Measurements from ENCODE around the gene ESM1. TPM values are rescaled to one million over a fixed set of nuclear protein-coding genes. Genes with fewer than 3 reads are reported as not detected.
A peak's percentile ranks its signal among the peaks of the same experiment; 100 is the strongest.
"Not testable (repeated sequence)": the region's sequence is repeated elsewhere in the genome, so short reads cannot be mapped to it uniquely, and the experiment has no call there.

Gene ESM1
- total RNA-seq, 2 experiments from 2014 or later: not detected

DNA sequence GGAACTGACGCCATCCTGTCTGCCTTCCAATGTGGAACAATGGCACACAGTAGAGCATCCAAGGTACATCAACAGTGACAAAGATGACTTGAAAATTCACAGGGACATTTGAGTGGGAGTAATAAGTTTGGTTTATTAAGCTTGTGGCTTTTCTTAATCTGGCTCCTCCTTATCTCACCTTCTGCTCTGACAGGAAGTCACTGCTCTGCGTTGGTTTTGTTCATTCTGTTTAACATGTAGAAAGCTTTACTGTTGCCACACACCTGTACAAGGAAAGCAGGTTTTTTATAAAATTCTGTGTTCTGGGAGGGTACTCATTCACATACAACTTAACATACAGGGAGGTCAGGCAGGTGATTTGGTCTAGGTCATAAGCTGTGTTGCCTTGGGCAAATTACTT, 37.1 kb upstream of the ESM1 start:
- Histone ChIP-seq H3K4me1 (ENCODE audit: insufficient read depth, low read length) (peaks cover 31% of the 10 kb centered on the region), H3K9me3 (ENCODE audit: control insufficient read depth in 1 of 2, insufficient read depth in 1 of 2, low read length in 2 of 2) (no peaks in the 10 kb centered on the region), H3K27me3 (ENCODE audit: control insufficient read depth in 1 of 2, insufficient read depth in 2 of 2, low read length in 2 of 2) (no peaks in the 10 kb centered on the region), H3K27ac (ENCODE audit: low read depth in 1 of 2, low read length in 2 of 2) (peak overlapping the region in 1 of 2 donors; percentile 18), H3K36me3 (ENCODE audit: insufficient read depth, low read length) (no peaks in the 10 kb centered on the region), H3K4me3 (ENCODE audit: low read length) (no peak overlapping the region)
- DNase-seq: peak in 4 of 14 experiments; percentile 7 to 74 (median 38)
- TF ChIP-seq, protein P1, sequence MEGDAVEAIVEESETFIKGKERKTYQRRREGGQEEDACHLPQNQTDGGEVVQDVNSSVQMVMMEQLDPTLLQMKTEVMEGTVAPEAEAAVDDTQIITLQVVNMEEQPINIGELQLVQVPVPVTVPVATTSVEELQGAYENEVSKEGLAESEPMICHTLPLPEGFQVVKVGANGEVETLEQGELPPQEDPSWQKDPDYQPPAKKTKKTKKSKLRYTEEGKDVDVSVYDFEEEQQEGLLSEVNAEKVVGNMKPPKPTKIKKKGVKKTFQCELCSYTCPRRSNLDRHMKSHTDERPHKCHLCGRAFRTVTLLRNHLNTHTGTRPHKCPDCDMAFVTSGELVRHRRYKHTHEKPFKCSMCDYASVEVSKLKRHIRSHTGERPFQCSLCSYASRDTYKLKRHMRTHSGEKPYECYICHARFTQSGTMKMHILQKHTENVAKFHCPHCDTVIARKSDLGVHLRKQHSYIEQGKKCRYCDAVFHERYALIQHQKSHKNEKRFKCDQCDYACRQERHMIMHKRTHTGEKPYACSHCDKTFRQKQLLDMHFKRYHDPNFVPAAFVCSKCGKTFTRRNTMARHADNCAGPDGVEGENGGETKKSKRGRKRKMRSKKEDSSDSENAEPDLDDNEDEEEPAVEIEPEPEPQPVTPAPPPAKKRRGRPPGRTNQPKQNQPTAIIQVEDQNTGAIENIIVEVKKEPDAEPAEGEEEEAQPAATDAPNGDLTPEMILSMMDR (IDR thresholded peaks at IDR 0.05): no peak
- Mint-ChIP-seq H3K27me3 (no peaks in the 10 kb centered on the region), H3K4me1 (ENCODE audit: low read depth) (peaks cover 69% of the 10 kb centered on the region), H3K9me3 (no peaks in the 10 kb centered on the region), H3K4me3 (peak overlapping the region; percentile 21), H3K36me3 (ENCODE audit: low read depth) (no peaks in the 10 kb centered on the region), H3K27ac (no peak overlapping the region)
- ChIA-PET CTCF (no interaction called here), POLR2A (interaction anchor here (0.9 to 3.5 kb wide), 7 partner anchors 8 to 79 kb away, joined by 3 to 22 read pairs (median 3); no protein-coding TSS in a partner anchor)
- peak; percentile 60 for ATAC-seq (ENCODE audit: poor library complexity)
- intact Hi-C loops (cut with DNase I, micrococcal nuclease): loop anchor here in 1 of 2 experiments (5.0 kb wide), 1 partner anchor 50 kb away; no protein-coding TSS in a partner anchor

DNA sequence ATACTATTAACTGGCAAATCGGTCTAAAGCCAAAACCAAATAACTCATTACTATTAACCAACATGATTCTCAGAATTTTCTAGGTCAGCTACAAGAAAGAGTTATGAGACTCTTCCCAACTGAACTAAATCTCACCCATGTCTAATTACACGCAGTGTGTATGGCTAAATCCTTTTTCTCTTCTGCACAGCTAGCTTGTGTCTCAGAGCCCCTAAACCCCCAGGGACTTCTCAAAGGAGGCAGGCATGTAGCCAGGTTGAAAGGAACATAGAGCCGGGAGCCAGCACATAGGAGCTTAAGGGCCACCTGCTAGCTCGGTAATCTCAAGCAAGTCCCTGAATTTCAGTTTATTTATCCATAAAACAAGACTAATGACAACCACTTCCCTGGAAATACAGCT, 36.4 kb upstream of the ESM1 start:
- ChIA-PET POLR2A (interaction anchor here (1.0 to 3.5 kb wide), 5 partner anchors 9 to 75 kb away, joined by 3 to 22 read pairs (median 5); no protein-coding TSS in a partner anchor), CTCF (no interaction called here)
- H3K27me3 ChIP-seq (ENCODE audit: control insufficient read depth in 1 of 2, insufficient read depth in 2 of 2, low read length in 2 of 2): no peaks in the 10 kb centered on the region
- H3K27ac Mint-ChIP-seq: no peak overlapping the region
- H3K36me3 Mint-ChIP-seq (ENCODE audit: low read depth): no peaks in the 10 kb centered on the region
- no peak for ATAC-seq (ENCODE audit: poor library complexity)
- H3K9me3 Mint-ChIP-seq: no peaks in the 10 kb centered on the region
- peaks cover 62% of the 10 kb centered on the region for H3K4me1 Mint-ChIP-seq (ENCODE audit: low read depth)
- intact Hi-C loops (cut with DNase I, micrococcal nuclease): loop anchor here in 1 of 2 experiments (5.0 kb wide), 1 partner anchor 50 kb away; no protein-coding TSS in a partner anchor
- TF ChIP-seq, protein P1 (IDR thresholded peaks at IDR 0.05): no peak
- no peaks in the 10 kb centered on the region for H3K27me3 Mint-ChIP-seq
- H3K36me3 ChIP-seq (ENCODE audit: insufficient read depth, low read length): no peaks in the 10 kb centered on the region
- H3K9me3 ChIP-seq (ENCODE audit: control insufficient read depth in 1 of 2, insufficient read depth in 1 of 2, low read length in 2 of 2): no peaks in the 10 kb centered on the region
- no peak overlapping the region for H3K4me3 ChIP-seq (ENCODE audit: low read length)
- H3K27ac ChIP-seq (ENCODE audit: low read depth in 1 of 2, low read length in 2 of 2): peak overlapping the region in 1 of 2 donors; percentile 10
- H3K4me1 ChIP-seq (ENCODE audit: insufficient read depth, low read length): peaks cover 25% of the 10 kb centered on the region
- no peak for DNase-seq
- no peak overlapping the region for H3K4me3 Mint-ChIP-seq

DNA sequence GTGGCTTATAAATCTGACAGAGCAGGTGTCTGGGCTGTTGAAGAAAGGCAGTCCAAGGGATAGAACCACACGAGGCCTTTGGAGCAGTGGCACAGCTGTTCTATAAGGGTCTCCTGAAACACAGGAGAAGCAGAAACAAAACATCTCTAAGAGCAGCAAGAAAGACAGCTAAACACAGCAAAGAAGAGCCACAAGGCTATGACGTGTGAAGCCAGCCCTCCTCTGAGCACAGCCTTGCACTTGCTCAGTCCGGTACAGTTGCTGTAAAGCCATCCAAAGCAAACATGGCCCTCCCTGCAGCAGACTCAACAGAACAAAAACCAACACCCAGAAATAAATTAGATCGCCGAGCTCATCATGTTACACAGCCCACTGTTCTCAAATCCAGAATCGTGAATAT, 36.0 kb upstream of the ESM1 start:
- Histone ChIP-seq H3K9me3 (ENCODE audit: control insufficient read depth in 1 of 2, insufficient read depth in 1 of 2, low read length in 2 of 2) (no peaks in the 10 kb centered on the region), H3K4me1 (ENCODE audit: insufficient read depth, low read length) (peaks cover 21% of the 10 kb centered on the region), H3K27ac (ENCODE audit: low read depth in 1 of 2, low read length in 2 of 2) (peak overlapping the region in 1 of 2 donors; percentile 10), H3K4me3 (ENCODE audit: low read length) (no peak overlapping the region), H3K36me3 (ENCODE audit: insufficient read depth, low read length) (no peaks in the 10 kb centered on the region), H3K27me3 (ENCODE audit: control insufficient read depth in 1 of 2, insufficient read depth in 2 of 2, low read length in 2 of 2) (no peaks in the 10 kb centered on the region)
- TF ChIP-seq, protein P1 (IDR thresholded peaks at IDR 0.05): no peak
- DNase-seq: no peak
- intact Hi-C loops (cut with DNase I, micrococcal nuclease): loop anchor here in 1 of 2 experiments (5.0 kb wide), 1 partner anchor 51 kb away; no protein-coding TSS in a partner anchor
- Mint-ChIP-seq H3K36me3 (ENCODE audit: low read depth) (no peaks in the 10 kb centered on the region), H3K27me3 (no peaks in the 10 kb centered on the region), H3K4me1 (ENCODE audit: low read depth) (peaks cover 58% of the 10 kb centered on the region), H3K4me3 (no peak overlapping the region), H3K9me3 (no peaks in the 10 kb centered on the region), H3K27ac (no peak overlapping the region)
- POLR2A ChIA-PET: interaction anchor here (0.9 to 3.5 kb wide), 4 partner anchors 16 to 87 kb away, joined by 4 to 22 read pairs (median 9); no protein-coding TSS in a partner anchor
- no peak for ATAC-seq (ENCODE audit: poor library complexity)
- CTCF ChIA-PET: interaction anchor here (0.7 kb wide), 1 partner anchor 125 kb away, joined by 3 read pairs; no protein-coding TSS in a partner anchor

DNA sequence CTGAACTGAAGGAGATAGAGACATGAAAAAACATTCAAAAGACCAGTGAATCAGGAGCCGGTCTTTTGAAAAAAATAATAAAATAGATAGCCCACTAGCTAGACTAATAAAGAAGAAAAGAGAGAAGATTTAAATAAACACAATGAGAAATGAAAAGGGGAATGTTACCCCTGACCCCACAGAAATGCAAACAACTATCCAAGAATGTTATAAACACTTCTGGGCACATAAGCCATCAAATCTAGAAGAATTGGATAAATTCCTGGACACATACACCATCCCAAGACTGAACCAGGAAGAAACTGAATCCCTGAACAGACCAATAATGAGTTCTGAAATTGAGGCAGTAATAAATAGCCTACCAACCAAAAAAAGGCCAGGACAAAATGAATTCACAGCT, 24.8 kb upstream of the ESM1 start:
- H3K36me3 ChIP-seq (ENCODE audit: insufficient read depth, low read length); ATAC-seq (ENCODE audit: poor library complexity); H3K4me1 Mint-ChIP-seq (ENCODE audit: low read depth); H3K4me3 ChIP-seq (ENCODE audit: low read length); DNase-seq; POLR2A ChIA-PET; H3K27me3 Mint-ChIP-seq; H3K9me3 Mint-ChIP-seq; intact Hi-C loops (cut with DNase I, micrococcal nuclease); H3K27ac ChIP-seq (ENCODE audit: low read depth in 1 of 2, low read length in 2 of 2); H3K4me3 Mint-ChIP-seq; H3K27ac Mint-ChIP-seq; H3K27me3 ChIP-seq (ENCODE audit: control insufficient read depth in 1 of 2, insufficient read depth in 2 of 2, low read length in 2 of 2): not testable (repeated sequence)
- H3K36me3 Mint-ChIP-seq (ENCODE audit: low read depth): peaks cover 15% of the 10 kb centered on the region
- CTCF ChIA-PET: interaction anchor here (0.6 kb wide), 1 partner anchor 36 kb away, joined by 3 read pairs; no protein-coding TSS in a partner anchor
- peaks cover 10% of the 10 kb centered on the region for H3K4me1 ChIP-seq (ENCODE audit: insufficient read depth, low read length)
- peaks cover 10% of the 10 kb centered on the region in 2 experiments for H3K9me3 ChIP-seq (ENCODE audit: control insufficient read depth in 1 of 2, insufficient read depth in 1 of 2, low read length in 2 of 2)

Data from CD4-positive, alpha-beta T cell (primary cell).